H1 (cell line): ENCODE measurements around the gene CD247. TPM values are rescaled to one million over a fixed set of nuclear protein-coding genes. Genes with fewer than 3 reads are reported as not detected.

ENCODE experiments used
- CTCF ChIA-PET: fragments of 300-600 bp; sonication (Branson Sonifier 250); formaldehyde crosslinking; loops from one replicate; lab custom pipeline; 2021; ENCODE audit not compliant: partially characterized antibody; lab: Charles Lee
- POLR2A ChIA-PET: fragments of 300-600 bp; sonication (Branson Sonifier 250); formaldehyde crosslinking; loops from one replicate; lab custom pipeline; 2021; ENCODE audit warnings: inconsistent platforms; ENCODE audit not compliant: partially characterized antibody; lab: Charles Lee
- DNase-seq, 2 experiments: peaks; one replicate each; pipeline versions ENCODE4 v3.0.0 to v3.0.0-alpha.2; 2010 to 2022; ENCODE audit warnings: low spot score in 2 of 2, low read depth in 1 of 2, mixed read lengths in 1 of 2
- FAIRE-seq: peaks from 2 replicates; lab custom pipeline; 2011; peaks lifted over from hg19 to GRCh38; lab: Jason Lieb, UNC
- H2AFZ ChIP-seq: 2 replicates; pipeline ENCODE4 v1.8.1; 2012; ENCODE audit warnings: low read length, inconsistent platforms
- H2AK5ac ChIP-seq: 2 replicates; pipeline ENCODE4 v1.6.1; 2013; ENCODE audit warnings: low read depth, low read length
- H2BK120ac ChIP-seq: replicated peaks from 2 replicates; pipeline ENCODE3; 2013; ENCODE audit warnings: low read depth, low read length, inconsistent platforms
- H2BK12ac ChIP-seq: 2 replicates; pipeline ENCODE4 v1.6.1; 2013; ENCODE audit warnings: low read depth, low read length
- H2BK15ac ChIP-seq: 2 replicates; pipeline ENCODE4 v1.6.1; 2013; ENCODE audit warnings: low read length
- H2BK20ac ChIP-seq: 2 replicates; pipeline ENCODE4 v1.6.1; 2013; ENCODE audit warnings: low read length
- H2BK5ac ChIP-seq: 2 replicates; pipeline ENCODE4 v1.6.1; 2013; ENCODE audit warnings: low read depth, low read length
- H3K14ac ChIP-seq: 2 replicates; pipeline ENCODE4 v1.6.1; 2013; ENCODE audit warnings: inconsistent platforms; ENCODE audit not compliant: insufficient read length
- H3K18ac ChIP-seq: 2 replicates; pipeline ENCODE4 v1.6.1; 2013; ENCODE audit warnings: low read length; ENCODE audit errors: extremely low read depth
- H3K23ac ChIP-seq: 2 replicates; pipeline ENCODE4 v1.6.1; 2013; ENCODE audit warnings: inconsistent platforms; ENCODE audit not compliant: insufficient read length
- H3K23me2 ChIP-seq: 2 replicates; pipeline ENCODE4 v1.6.1; 2013; ENCODE audit warnings: low read depth, low read length
- H3K27ac ChIP-seq: 2 replicates; pipeline ENCODE4 v1.6.1; 2011; ENCODE audit warnings: low read depth, low read length, inconsistent platforms
- H3K27me3 ChIP-seq, 4 experiments: replicated peaks in 1 of 4; 1 replicate in 1 of 4; 2 replicates in 3 of 4; pipeline versions ENCODE4 v1.6.1 to v1.8.1; 2011 to 2013; ENCODE audit warnings: low read length in 3 of 4, mild to moderate bottlenecking in 3 of 4, inconsistent platforms in 2 of 4, mixed read lengths in 2 of 4, moderate library complexity in 1 of 4; ENCODE audit not compliant: control insufficient read depth in 3 of 4, insufficient read depth in 3 of 4; ENCODE audit errors: extremely low read depth in 1 of 4
- H3K36me3 ChIP-seq, 4 experiments: 2 replicates each; pipeline versions ENCODE4 v1.6.1 to v1.8.1; 2011 to 2013; ENCODE audit warnings: mild to moderate bottlenecking in 4 of 4, low read length in 3 of 4, moderate library complexity in 2 of 4, control low read depth in 1 of 4, inconsistent platforms in 1 of 4; ENCODE audit not compliant: insufficient read depth in 4 of 4, control insufficient read depth in 2 of 4
- H3K4ac ChIP-seq: replicated peaks from 2 replicates; pipeline ENCODE3; 2013; ENCODE audit warnings: low read length, low read depth, mixed read lengths, inconsistent platforms; ENCODE audit not compliant: insufficient read length
- H3K4me1 ChIP-seq, 4 experiments: replicated peaks in 1 of 4; 1 replicate in 1 of 4; 2 replicates in 3 of 4; pipeline versions ENCODE4 v1.6.1 to v1.8.1; 2011 to 2013; ENCODE audit warnings: low read length in 3 of 4, inconsistent platforms in 2 of 4, mixed read lengths in 1 of 4; ENCODE audit not compliant: insufficient read depth in 4 of 4, control insufficient read depth in 3 of 4
- H3K4me2 ChIP-seq, 2 experiments: 2 replicates each; pipeline versions ENCODE4 v1.6.1 to v1.8.1; 2011 to 2013; ENCODE audit warnings: low read depth in 2 of 2, low read length in 2 of 2, control low read depth in 1 of 2, inconsistent platforms in 1 of 2, mild to moderate bottlenecking in 1 of 2; ENCODE audit not compliant: insufficient read depth in 1 of 2
- H3K4me3 ChIP-seq, 4 experiments: fragments of 200-600, 300-600 bp in 1 of 4; sonication (generic), shearing (Covaris generic), sonication (Bioruptor Twin) in 1 of 4; 2 replicates each; pipeline versions ENCODE4 v1.5.1 to v1.8.1; 2011 to 2016; ENCODE audit warnings: low read length in 4 of 4, low read depth in 3 of 4, control low read depth in 2 of 4, inconsistent platforms in 2 of 4, mild to moderate bottlenecking in 2 of 4, mixed read lengths in 1 of 4, moderate library complexity in 1 of 4; ENCODE audit not compliant: insufficient read depth in 2 of 4; ENCODE audit errors: extremely low read depth in 1 of 4
- H3K56ac ChIP-seq: replicated peaks from 2 replicates; pipeline ENCODE3; 2013; ENCODE audit warnings: low read depth, mild to moderate bottlenecking, mixed read lengths, low read length, inconsistent platforms; ENCODE audit not compliant: insufficient read length
- H3K79me1 ChIP-seq: 2 replicates; pipeline ENCODE4 v1.6.1; 2013; ENCODE audit warnings: low read depth, low read length, control low read depth
- H3K79me2 ChIP-seq, 2 experiments: 2 replicates each; pipeline versions ENCODE4 v1.6.1 to v1.8.1; 2012 to 2013; ENCODE audit warnings: low read length in 2 of 2, mild to moderate bottlenecking in 2 of 2, inconsistent platforms in 1 of 2; ENCODE audit not compliant: insufficient read depth in 2 of 2, control insufficient read depth in 1 of 2
- H3K9ac ChIP-seq, 4 experiments: replicated peaks in 1 of 4; 1 replicate in 1 of 4; 2 replicates in 3 of 4; pipeline versions ENCODE4 v1.6.1 to v1.8.1; 2011 to 2013; ENCODE audit warnings: low read depth in 3 of 4, low read length in 3 of 4, control low read depth in 2 of 4, mild to moderate bottlenecking in 2 of 4, moderate library complexity in 2 of 4, inconsistent platforms in 1 of 4; ENCODE audit errors: extremely low read depth in 1 of 4
- H3K9me3 ChIP-seq, 2 experiments: 2 replicates each; pipeline versions ENCODE4 v1.6.1 to v1.8.1; 2012 to 2013; ENCODE audit warnings: mild to moderate bottlenecking in 2 of 2, moderate library complexity in 2 of 2, control low read depth in 1 of 2, inconsistent platforms in 1 of 2, low read depth in 1 of 2, low read length in 1 of 2, mixed read lengths in 1 of 2; ENCODE audit not compliant: insufficient read depth in 2 of 2
- H4K20me1 ChIP-seq, 2 experiments: replicated peaks in 1 of 2; 2 replicates each; pipeline versions ENCODE3 to v1.8.1; 2011 to 2013; ENCODE audit warnings: inconsistent platforms in 2 of 2, low read length in 2 of 2, mild to moderate bottlenecking in 1 of 2; ENCODE audit not compliant: insufficient read depth in 2 of 2, control insufficient read depth in 1 of 2
- H4K5ac ChIP-seq: 2 replicates; pipeline ENCODE4 v1.6.1; 2013; ENCODE audit warnings: low read length, low read depth, mixed read lengths, inconsistent platforms; ENCODE audit not compliant: insufficient read length
- H4K8ac ChIP-seq: 2 replicates; pipeline ENCODE4 v1.8.0; 2013; ENCODE audit warnings: mild to moderate bottlenecking, moderate library complexity, low read length, inconsistent platforms; ENCODE audit not compliant: insufficient read depth; ENCODE audit errors: extremely low read depth
- H4K91ac ChIP-seq: replicated peaks from 2 replicates; pipeline ENCODE3; 2013; ENCODE audit warnings: low read length, mixed read lengths, inconsistent platforms; ENCODE audit not compliant: insufficient read length
- CBX5 ChIP-seq: fragments of 300-800, 300-1000 bp; sonication (generic); IDR thresholded peaks from 2 replicates; pipeline ENCODE4 v1.7.1; 2016; ENCODE audit warnings: antibody characterized with exemption, low read length, low read depth
- CEBPB ChIP-seq: IDR thresholded peaks from 2 replicates; pipeline ENCODE4 v1.6.1; 2012; ENCODE audit warnings: low read depth, low read length
- CTCF ChIP-seq, 3 experiments: IDR thresholded peaks; 1 replicate in 2 of 3; 2 replicates in 1 of 3; pipeline versions ENCODE4 v1.5.1 to v1.6.1; 2011; ENCODE audit warnings: low read length in 3 of 3, mild to moderate bottlenecking in 3 of 3, inconsistent platforms in 2 of 3, low read depth in 1 of 3, moderate library complexity in 1 of 3; ENCODE audit not compliant: insufficient read depth in 1 of 3; ENCODE audit errors: control extremely low read depth in 1 of 3
- HDAC2 ChIP-seq, 2 experiments: fragments of 300-600 bp in 1 of 2; sonication (generic) in 1 of 2; IDR thresholded peaks; 2 replicates each; pipeline ENCODE4 v1.6.1; 2011 to 2012; ENCODE audit warnings: low read depth in 2 of 2, low read length in 2 of 2, mild to moderate bottlenecking in 2 of 2, moderate library complexity in 2 of 2, borderline replicate concordance in 1 of 2, inconsistent platforms in 1 of 2
- JUND ChIP-seq: IDR thresholded peaks from 2 replicates; pipeline ENCODE4 v1.6.1; 2011; ENCODE audit warnings: mild to moderate bottlenecking, improper control_type of control experiment, low read length
- MAX ChIP-seq: IDR thresholded peaks from 2 replicates; pipeline ENCODE4 v1.6.1; 2012; ENCODE audit warnings: inconsistent platforms
- SAP30 ChIP-seq: fragments of 300-600 bp; sonication (generic); IDR thresholded peaks from 2 replicates; pipeline ENCODE4 v1.7.1; 2012; ENCODE audit warnings: low read length, moderate library complexity, mild to moderate bottlenecking, inconsistent platforms; ENCODE audit not compliant: insufficient read depth, insufficient replicate concordance
- WGBS, 2 experiments: shearing (Covaris generic) in 1 of 2; methylation state at CpG; one replicate each; pipeline versions ENCODE4 v1.1.6 to v1.1.7; 2013 to 2015; ENCODE audit warnings: low lambda C conversion rate in 2 of 2, mixed read lengths in 2 of 2, inconsistent platforms in 1 of 2, low coverage in 1 of 2, missing lambda C conversion rate in 1 of 2; ENCODE audit not compliant: insufficient replicate concordance in 2 of 2, insufficient coverage in 1 of 2, insufficient read length in 1 of 2; ENCODE audit errors: extremely low coverage in 1 of 2, missing lambda C conversion rate in 1 of 2; 5-methylcytosine and 5-hydroxymethylcytosine counted together
- polyA plus RNA-seq, 7 experiments: library from polyadenylated mRNA; depleted of rRNA in 3 of 7; stranded (reverse) in 5 of 7; unstranded in 2 of 7; fragments of >200 nt in 5 of 7; fragments of 200-250 nt in 2 of 7; gene quantifications; 1 replicate in 5 of 7; 2 replicates in 1 of 7; 4 replicates in 1 of 7; pipeline versions ENCODE4 v1.2.1 to v1.2.3, GENCODE V29; 2011 to 2013; ENCODE audit warnings: missing spikeins in 2 of 7, mixed read lengths in 2 of 7
- total RNA-seq: library from RNA; stranded (reverse); fragmentation: NEBNext Ultra II Directional; extraction: Animal tissue kit (Norgen Biotek cat#: 25700); gene quantifications from 2 replicates; pipeline ENCODE4 v1.2.1, GENCODE V29; 2021

The CD247 gene
- total and polyA plus RNA-seq, 2 of the 8 experiments (the other 6 are each of a cell fraction or from before 2014, with no cell fraction given), result 2.0 to 2.2 TPM

DNA sequence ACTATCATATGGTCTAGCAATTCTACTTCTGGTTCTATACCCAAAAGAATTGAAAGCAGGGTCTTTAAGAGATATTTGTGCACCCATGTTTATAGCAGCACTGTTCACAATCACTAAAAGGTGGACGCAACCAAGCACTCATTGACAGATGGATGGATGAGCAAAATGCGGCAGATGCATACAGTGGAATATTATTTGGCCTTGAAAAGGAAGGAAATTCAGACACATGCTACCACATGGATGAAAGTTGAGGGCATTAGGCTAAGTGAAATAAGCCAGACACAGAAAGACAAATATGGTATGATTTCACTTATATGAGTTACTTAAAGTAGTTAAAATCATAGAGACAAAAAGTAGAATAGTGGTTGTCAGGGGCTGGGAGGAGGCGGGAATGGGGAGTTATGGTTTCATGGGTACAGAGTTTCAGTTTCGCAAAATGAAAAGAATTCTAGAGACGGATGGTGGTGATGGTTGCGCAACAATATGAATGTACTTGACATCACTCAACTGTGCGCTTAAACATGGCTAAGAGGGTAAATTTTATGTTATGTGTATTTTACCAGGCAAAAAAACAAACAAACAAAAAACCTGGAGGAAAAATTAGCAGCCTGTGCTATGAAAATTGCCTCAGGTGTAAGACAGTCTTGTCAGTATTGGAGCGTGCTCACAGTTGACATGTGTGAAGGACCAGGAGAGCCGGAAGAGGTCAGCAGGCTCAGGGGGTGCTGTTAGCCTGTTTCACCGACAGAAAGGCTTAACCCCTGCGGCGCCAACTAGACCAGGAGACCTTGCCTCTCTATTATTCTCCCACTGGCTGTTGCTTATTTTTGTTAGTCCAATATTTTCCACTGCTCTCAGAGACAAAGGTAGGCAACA is 26.5 kb downstream of the CD247 start:
- Histone ChIP-seq H2BK120ac (no peak overlapping the region), H2BK12ac (no peak overlapping the region), H3K79me1 (no peaks in the 10 kb centered on the region), H2BK5ac (no peak overlapping the region), H3K4me3 (peak overlapping the region in 1 of 4 experiments; percentile 25; a peak in 1 of 8 replicates), H4K8ac (no peak overlapping the region), H3K36me3 (no peaks in the 10 kb centered on the region), H3K4ac (no peak overlapping the region), H4K5ac (no peak overlapping the region), H3K4me1 (peaks cover 3 to 22% (median 16%) of the 10 kb centered on the region in 4 experiments), H2AFZ (peak overlapping the region; percentile 91; the same call in 1 of the 2 replicates), H2BK15ac (no peak overlapping the region), H2BK20ac (no peak overlapping the region), H3K23ac (no peak overlapping the region), H3K9me3 (no peaks in the 10 kb centered on the region), H4K20me1 (no peaks in the 10 kb centered on the region), H3K79me2 (no peaks in the 10 kb centered on the region), H3K4me2 (peak overlapping the region; percentile 20 to 55; a peak in 2 of 4 replicates), H3K56ac (no peak overlapping the region), H4K91ac (no peak overlapping the region), H3K27me3 (no peaks in the 10 kb centered on the region), H3K23me2 (no peaks in the 10 kb centered on the region), H3K9ac (no peak overlapping the region), H3K14ac (no peak overlapping the region), H3K18ac (no peak overlapping the region), H3K27ac (peak overlapping the region; percentile 66; the same call in 1 of the 2 replicates), H2AK5ac (no peak overlapping the region)
- no peak for DNase-seq
- CTCF ChIA-PET, result interaction anchor here (1.3 kb wide), 1 partner anchor 59 kb away, joined by 4 read pairs; no protein-coding TSS in a partner anchor
- FAIRE-seq, result no peak
- 68% methylated on average over 12 of the region's 12 CpGs; no CpG with 5 or more reads in 1 of the 2 experiments for WGBS, 2 experiments
- POLR2A ChIA-PET, result no interaction called here
- TF ChIP-seq JUND (no peak), CBX5 (no peak), SAP30 (no peak), CEBPB (peak; percentile 98), HDAC2 (IDR thresholded peaks at IDR 0.05; ENCODE audit: borderline replicate concordance in 1 of 2, low read depth in 2 of 2, low read length in 2 of 2) (peak in 1 of 2 experiments; percentile 6; a peak in 1 of 4 replicates), MAX (0 out of 2 replicates have a peak, but pooled peaks have one; percentile 11), CTCF (IDR thresholded peaks at IDR 0.05; ENCODE audit: control extremely low read depth in 1 of 3, insufficient read depth in 1 of 3, low read depth in 1 of 3, low read length in 3 of 3) (peak in 1 of 3 experiments; percentile 16; a peak in 1 of 4 replicates)
